D721Med (cell line): Measurements from ENCODE around the gene ADARB2.

Experiments
- DNase-seq: peaks from one replicate; pipeline ENCODE4 v3.0.0; 2011; ENCODE audit warnings: low spot score; ENCODE audit not compliant: insufficient read length
- FAIRE-seq: peaks from 2 replicates; lab custom pipeline; 2011; peaks lifted over from hg19 to GRCh38; lab: Jason Lieb, UNC
- CTCF ChIP-seq: IDR thresholded peaks from 2 replicates; pipeline ENCODE4 v1.5.1; 2012; ENCODE audit warnings: mild to moderate bottlenecking, control low read depth; ENCODE audit not compliant: insufficient read depth; ENCODE audit errors: missing control alignments

ADARB2 gene

GRCh38 chr10:1709161-1709560 lies 28.2 kb downstream of the ADARB2 start:
- no peak for TF ChIP-seq CTCF
- DNase-seq (no peak), FAIRE-seq (no peak)

GRCh38 chr10:1708746-1709145 lies 28.6 kb downstream of the ADARB2 start:
- no peak for DNase-seq
- no peak for FAIRE-seq
- no peak for TF ChIP-seq CTCF

GRCh38 chr10:1706711-1707110 lies 30.6 kb downstream of the ADARB2 start:
- no peak for DNase-seq

GRCh38 chr10:1706256-1706655 lies 31.1 kb downstream of the ADARB2 start:
- no peak for TF ChIP-seq CTCF
- DNase-seq (no peak), FAIRE-seq (no peak)

More at GRCh38 chr10:1706711-1707110, 30.6 kb downstream of the ADARB2 start:
- TF ChIP-seq CTCF, result no peak
- no peak for FAIRE-seq

- FAIRE-seq (no peak), DNase-seq (no peak)
- no peak for TF ChIP-seq CTCF
Measured at GRCh38 chr10:1698185-1698584, 39.1 kb downstream of the ADARB2 start.

GRCh38 chr10:1696106-1696505 lies 41.2 kb downstream of the ADARB2 start:
- no peak for FAIRE-seq
- no peak for TF ChIP-seq CTCF
- no peak for DNase-seq

- no peak for FAIRE-seq
- no peak for DNase-seq
Measured at GRCh38 chr10:1690086-1690485, 47.2 kb downstream of the ADARB2 start.

More at GRCh38 chr10:1690086-1690485, 47.2 kb downstream of the ADARB2 start:
- TF ChIP-seq CTCF, result no peak
